Panc1 (cell line): ENCODE data around the gene HNRNPLL. TPM values are rescaled to one million over a fixed set of nuclear protein-coding genes. Genes with fewer than 3 reads are reported as not detected.

ENCODE experiments used
- ATAC-seq: fragments of 200-7000 bp; cut with Tn5 transposase; 2 replicates; pipeline ENCODE4 v1.9.1; 2020; ENCODE audit warnings: mild to moderate bottlenecking, moderate library complexity
- BruUV-seq: library from RNA; stranded (reverse); fragments of 400-500 nt; replicated peaks from 2 replicates; lab custom pipeline; 2021; lab: Mats Ljungman, UMichigan
- CTCF ChIA-PET: fragments of 300-600 bp; sonication (Branson Sonifier 250); formaldehyde crosslinking; loops from one replicate; lab custom pipeline; 2022; ENCODE audit warnings: antibody characterized with exemption; lab: Charles Lee
- POLR2A ChIA-PET: fragments of 300-600 bp; sonication (Branson Sonifier 250); formaldehyde crosslinking; loops from one replicate; lab custom pipeline; 2022; ENCODE audit warnings: antibody characterized with exemption; lab: Charles Lee
- DNase-seq: peaks from one replicate; pipeline ENCODE4 v3.0.0-alpha.2; 2010; ENCODE audit warnings: low read depth, low spot score
- H3K27ac ChIP-seq: 2 replicates; pipeline ENCODE4 v1.5.1; 2011; ENCODE audit warnings: mild to moderate bottlenecking, low read length, inconsistent platforms
- H3K27me3 ChIP-seq: fragments of 200-500 bp; sonication (Bioruptor generic); 2 replicates; pipeline ENCODE4 v1.6.0; 2014; ENCODE audit warnings: low read length, inconsistent platforms; ENCODE audit not compliant: control insufficient read depth, insufficient read depth
- H3K36me3 ChIP-seq: fragments of 200-500 bp; sonication (Bioruptor generic); 2 replicates; pipeline ENCODE4 v1.5.1; 2014; ENCODE audit warnings: inconsistent platforms, mild to moderate bottlenecking, low read length, moderate library complexity; ENCODE audit not compliant: control insufficient read depth, insufficient read depth
- H3K4me1 ChIP-seq: 2 replicates; pipeline ENCODE4 v1.5.1; 2011; ENCODE audit warnings: inconsistent platforms, mild to moderate bottlenecking, low read length, moderate library complexity; ENCODE audit not compliant: control insufficient read depth, insufficient read depth
- H3K4me3 ChIP-seq, 2 experiments: 2 replicates each; pipeline ENCODE4 v1.5.1; 2011 to 2012; ENCODE audit warnings: low read depth in 2 of 2, low read length in 2 of 2, mild to moderate bottlenecking in 2 of 2, inconsistent platforms in 1 of 2, moderate library complexity in 1 of 2
- H3K9me3 ChIP-seq: fragments of 200-500 bp; sonication (Bioruptor generic); 2 replicates; pipeline ENCODE4 v1.5.1; 2014; ENCODE audit warnings: low read depth, mild to moderate bottlenecking, inconsistent platforms, low read length, moderate library complexity; ENCODE audit not compliant: control insufficient read depth, insufficient read depth
- CTCF ChIP-seq: fragments of 450-650 bp; IDR thresholded peaks from 2 replicates; pipeline ENCODE4 v1.5.1; 2017; ENCODE audit warnings: mild to moderate bottlenecking
- POLR2AphosphoS5 ChIP-seq: IDR thresholded peaks from 2 replicates; pipeline ENCODE4 v1.6.1; 2012; ENCODE audit warnings: mild to moderate bottlenecking, low read depth, low read length, moderate library complexity
- SIN3A ChIP-seq: IDR thresholded peaks from 2 replicates; pipeline ENCODE4 v1.6.1; 2012; ENCODE audit warnings: low read depth, mild to moderate bottlenecking, low read length, moderate library complexity, borderline replicate concordance; ENCODE audit not compliant: insufficient read depth
- TCF7L2 ChIP-seq: IDR thresholded peaks from 2 replicates; pipeline ENCODE4 v1.6.1; 2011; ENCODE audit warnings: mild to moderate bottlenecking, low read depth, low read length, inconsistent platforms
- in situ Hi-C: cut with HindIII; loops from 2 replicates; pipeline ENCODE4 v1.10.0; 2016; ENCODE audit warnings: low sequenced_read_pairs, low pct_unique_long_range_greater_than_20kb
- intact Hi-C: fragments of 100-400 bp; cut with micrococcal nuclease; formaldehyde crosslinking; loops from one replicate; pipeline ENCODE4 v1.10.0; 2022; ENCODE audit not compliant: unreplicated experiment
- total RNA-seq: library from RNA; stranded (reverse); gene quantifications from one replicate; pipeline ENCODE4 v1.2.1, GENCODE V29; 2021; ENCODE audit not compliant: unreplicated experiment
- TF ChIP-seq, protein P1 (sequence below), 2 experiments: IDR thresholded peaks; 2 replicates each; pipeline ENCODE4 v1.6.1; 2011 to 2012; ENCODE audit warnings: low read depth in 2 of 2, control low read depth in 1 of 2, low read length in 1 of 2, mild to moderate bottlenecking in 1 of 2, moderate library complexity in 1 of 2; ENCODE audit not compliant: insufficient read depth in 1 of 2

HNRNPLL gene
- total RNA-seq, 1 experiment from 2014 or later: 69.8 TPM

DNA sequence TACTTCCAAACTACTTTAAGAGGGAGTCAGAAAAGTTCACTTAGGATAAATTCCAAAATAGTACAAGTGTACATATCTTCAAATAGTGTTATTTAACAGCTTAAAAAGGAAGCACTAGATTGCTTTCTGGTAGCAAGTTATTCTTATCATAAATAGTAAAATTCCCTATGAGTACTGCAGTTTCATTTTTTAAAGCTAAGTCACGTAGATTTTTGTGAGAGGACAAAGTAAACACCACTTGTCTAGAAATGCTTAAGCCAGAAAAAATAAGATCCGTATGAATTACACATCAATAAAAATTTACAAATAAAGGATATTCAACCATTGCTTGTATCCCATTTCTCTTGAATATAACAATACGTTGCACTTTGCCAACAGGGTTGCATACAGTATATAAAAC is 19.2 kb downstream of the HNRNPLL start:
- ATAC-seq: no peak

GRCh38 chr2:38581193-38582147 is 21.3 kb downstream of the HNRNPLL start:
- intact Hi-C loops (loop anchor here (5.0 kb wide), 1 partner anchor 146 kb away; no protein-coding TSS in a partner anchor), in situ Hi-C loops (loop anchor here (25.0 kb wide), 1 partner anchor 156 kb away; no protein-coding TSS in a partner anchor)
- Histone ChIP-seq H3K36me3 (peaks cover 26% of the 10 kb centered on the region), H3K4me3 (no peak overlapping the region), H3K27me3 (no peaks in the 10 kb centered on the region), H3K27ac (no peak overlapping the region), H3K9me3 (no peaks in the 10 kb centered on the region), H3K4me1 (peaks cover 15% of the 10 kb centered on the region; the same call in 1 of the 2 replicates)
- ChIA-PET POLR2A (interaction anchor here (0.5 to 0.9 kb wide), 3 partner anchors 10 to 1315 kb away, joined by 3 to 8 read pairs (median 3); no protein-coding TSS in a partner anchor), CTCF (interaction anchor here (0.8 to 2.0 kb wide), 8 partner anchors 9 to 160 kb away, joined by 3 to 9 read pairs (median 4); partner anchors contain the start of gene HNRNPLL)
- ATAC-seq: peak; percentile 92
- no TSS peak for BruUV-seq
- TF ChIP-seq TCF7L2 (no peak), CTCF (peak; percentile 79)
- no peak for DNase-seq

More for the DNA sequence above, 19.2 kb downstream of the HNRNPLL start:
- ChIA-PET POLR2A (no interaction called here), CTCF (no interaction called here)
- H3K36me3 ChIP-seq: peaks cover 24% of the 10 kb centered on the region
- no peak overlapping the region for H3K4me3 ChIP-seq
- no peaks in the 10 kb centered on the region for H3K27me3 ChIP-seq
- in situ Hi-C loops (loop anchor here (25.0 kb wide), 1 partner anchor 154 kb away; no protein-coding TSS in a partner anchor), intact Hi-C loops (loop anchor here (5.0 kb wide), 1 partner anchor 144 kb away; no protein-coding TSS in a partner anchor)
- BruUV-seq: no TSS peak
- DNase-seq: no peak
- TF ChIP-seq POLR2AphosphoS5: no peak
- no peak for TF ChIP-seq SIN3A
- TF ChIP-seq, protein P1, sequence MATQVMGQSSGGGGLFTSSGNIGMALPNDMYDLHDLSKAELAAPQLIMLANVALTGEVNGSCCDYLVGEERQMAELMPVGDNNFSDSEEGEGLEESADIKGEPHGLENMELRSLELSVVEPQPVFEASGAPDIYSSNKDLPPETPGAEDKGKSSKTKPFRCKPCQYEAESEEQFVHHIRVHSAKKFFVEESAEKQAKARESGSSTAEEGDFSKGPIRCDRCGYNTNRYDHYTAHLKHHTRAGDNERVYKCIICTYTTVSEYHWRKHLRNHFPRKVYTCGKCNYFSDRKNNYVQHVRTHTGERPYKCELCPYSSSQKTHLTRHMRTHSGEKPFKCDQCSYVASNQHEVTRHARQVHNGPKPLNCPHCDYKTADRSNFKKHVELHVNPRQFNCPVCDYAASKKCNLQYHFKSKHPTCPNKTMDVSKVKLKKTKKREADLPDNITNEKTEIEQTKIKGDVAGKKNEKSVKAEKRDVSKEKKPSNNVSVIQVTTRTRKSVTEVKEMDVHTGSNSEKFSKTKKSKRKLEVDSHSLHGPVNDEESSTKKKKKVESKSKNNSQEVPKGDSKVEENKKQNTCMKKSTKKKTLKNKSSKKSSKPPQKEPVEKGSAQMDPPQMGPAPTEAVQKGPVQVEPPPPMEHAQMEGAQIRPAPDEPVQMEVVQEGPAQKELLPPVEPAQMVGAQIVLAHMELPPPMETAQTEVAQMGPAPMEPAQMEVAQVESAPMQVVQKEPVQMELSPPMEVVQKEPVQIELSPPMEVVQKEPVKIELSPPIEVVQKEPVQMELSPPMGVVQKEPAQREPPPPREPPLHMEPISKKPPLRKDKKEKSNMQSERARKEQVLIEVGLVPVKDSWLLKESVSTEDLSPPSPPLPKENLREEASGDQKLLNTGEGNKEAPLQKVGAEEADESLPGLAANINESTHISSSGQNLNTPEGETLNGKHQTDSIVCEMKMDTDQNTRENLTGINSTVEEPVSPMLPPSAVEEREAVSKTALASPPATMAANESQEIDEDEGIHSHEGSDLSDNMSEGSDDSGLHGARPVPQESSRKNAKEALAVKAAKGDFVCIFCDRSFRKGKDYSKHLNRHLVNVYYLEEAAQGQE (IDR thresholded peaks at IDR 0.05; ENCODE audit: insufficient read depth in 1 of 2, low read depth in 2 of 2, low read length in 1 of 2): no peak
- no peak for TF ChIP-seq CTCF
- TF ChIP-seq TCF7L2: no peak
- H3K4me1 ChIP-seq: peaks cover 15% of the 10 kb centered on the region; the same call in 1 of the 2 replicates
- no peak overlapping the region for H3K27ac ChIP-seq
- no peaks in the 10 kb centered on the region for H3K9me3 ChIP-seq
